ENCODE measurements around the gene EPHB1. TPM values are rescaled to one million over a fixed set of nuclear protein-coding genes. Genes with fewer than 3 reads are reported as not detected.

EPHB1 gene
- total RNA-seq, 1 experiment from 2014 or later, result 7.0 TPM

- ATAC-seq (peak; percentile 24; the same call in 1 of the 2 replicates), DNase-seq (ENCODE audit: low spot score) (no peak)
- Mint-ChIP-seq H3K9me3 (no peaks in the 10 kb centered on the region), H3K4me3 (no peak overlapping the region), H3K4me1 (peaks cover 20% of the 10 kb centered on the region), H3K27ac (no peak overlapping the region), H3K27me3 (ENCODE audit: low read depth) (no peaks in the 10 kb centered on the region), H3K36me3 (no peaks in the 10 kb centered on the region)
- POLR2A ChIA-PET, result no interaction called here
- no peak for TF ChIP-seq FOXJ3 (CRISPR knock-in tag; IDR thresholded peaks at IDR 0.05; ENCODE audit: borderline replicate concordance)
- CTCF ChIA-PET, result no interaction called here
Observed at GRCh38 chr3:134992586-134992985, 197.5 kb downstream of the EPHB1 start.

- no peak for ATAC-seq
- H3K27ac Mint-ChIP-seq, result no peak overlapping the region
- peaks cover 20% of the 10 kb centered on the region for H3K4me1 Mint-ChIP-seq
- H3K27me3 Mint-ChIP-seq (ENCODE audit: low read depth), result no peaks in the 10 kb centered on the region
- H3K4me3 Mint-ChIP-seq, result no peak overlapping the region
- POLR2A ChIA-PET, result no interaction called here
- H3K36me3 Mint-ChIP-seq, result no peaks in the 10 kb centered on the region
- H3K9me3 Mint-ChIP-seq, result no peaks in the 10 kb centered on the region
- TF ChIP-seq GRHL2 (CRISPR knock-in tag; IDR thresholded peaks at IDR 0.05; ENCODE audit: insufficient replicate concordance, severe bottlenecking), result no peak
- no peak for TF ChIP-seq RELA (CRISPR knock-in tag; IDR thresholded peaks at IDR 0.05; ENCODE audit: borderline replicate concordance)
- TF ChIP-seq ZNF512 (CRISPR knock-in tag; IDR thresholded peaks at IDR 0.05; ENCODE audit: borderline replicate concordance), result no peak
- no peak for TF ChIP-seq AFF4 (CRISPR knock-in tag; IDR thresholded peaks at IDR 0.05; ENCODE audit: borderline replicate concordance)
- TF ChIP-seq SMAD3 (CRISPR knock-in tag; IDR thresholded peaks at IDR 0.05; ENCODE audit: borderline replicate concordance), result no peak
- TF ChIP-seq JAZF1 (CRISPR knock-in tag; IDR thresholded peaks at IDR 0.05), result no peak
- no peak for TF ChIP-seq STAT6 (CRISPR knock-in tag; conservative IDR thresholded peaks at IDR 0.05; ENCODE audit: low read depth)
- TF ChIP-seq GABPB1 (CRISPR knock-in tag; IDR thresholded peaks at IDR 0.05), result no peak
- TF ChIP-seq TEAD1 (CRISPR knock-in tag; IDR thresholded peaks at IDR 0.05), result no peak
- no peak for TF ChIP-seq RORB (CRISPR knock-in tag; IDR thresholded peaks at IDR 0.05)
- TF ChIP-seq E2F1 (CRISPR knock-in tag; IDR thresholded peaks at IDR 0.05), result no peak
- TF ChIP-seq CTCF (IDR thresholded peaks at IDR 0.05), result no peak
- TF ChIP-seq MAX (CRISPR knock-in tag; IDR thresholded peaks at IDR 0.05), result no peak
- no peak for TF ChIP-seq USF2 (CRISPR knock-in tag; IDR thresholded peaks at IDR 0.05)
- no peak for TF ChIP-seq HMGA2 (CRISPR knock-in tag; IDR thresholded peaks at IDR 0.05)
- DNase-seq (ENCODE audit: low spot score), result no peak
- CTCF ChIA-PET, result interaction anchor here (0.7 kb wide), 1 partner anchor 198 kb away, joined by 4 read pairs; the partner anchor contains the start of gene EPHB1
Observed at GRCh38 chr3:134993011-134993410, 198.0 kb downstream of the EPHB1 start.
